Measurements from ENCODE around the gene WRNIP1. TPM values are rescaled to one million over a fixed set of nuclear protein-coding genes. Genes with fewer than 3 reads are reported as not detected.

WRNIP1 gene
- total and polyA plus RNA-seq, 12 donors: 27.7 to 82.2 (median 53.8) TPM

DNA sequence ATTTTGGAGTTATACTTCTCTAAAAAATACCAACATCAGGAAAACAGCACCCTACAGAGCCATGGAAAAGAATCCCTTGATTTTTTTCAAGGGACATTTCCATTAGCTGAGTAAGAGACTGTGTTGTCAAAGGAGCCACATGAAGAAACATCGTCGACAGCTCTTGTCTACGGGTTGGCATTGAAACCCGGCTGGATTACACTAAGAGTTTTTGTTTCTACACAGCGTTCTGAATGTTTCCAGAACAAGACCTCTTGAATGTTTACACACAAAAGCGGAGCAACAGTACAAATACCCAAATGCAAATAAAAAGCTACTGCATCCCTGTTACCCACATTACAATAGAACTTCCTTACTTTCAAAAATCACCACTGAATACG lies 12.1 kb upstream of the WRNIP1 start:
- peaks cover 0 to 14% of the 10 kb centered on the region in 2 donors for H3K4me1 ChIP-seq (replicated peaks in 1 of 2)
- no peaks in the 10 kb centered on the region for H3K27me3 ChIP-seq
- DNase-seq: no peak
- intact Hi-C loops (cut with DNase I): no loop called here
- WGBS, 4 donors: 87 to 91% (median 89%) methylated on average over 7 of the region's 7 CpGs
- TF ChIP-seq POLR2A (IDR thresholded peaks at IDR 0.05): no peak
- no peaks in the 10 kb centered on the region for H3K9me3 ChIP-seq (replicated peaks in 1 of 3)
- H3K36me3 ChIP-seq (replicated peaks in 1 of 2): no peaks in the 10 kb centered on the region
- no peak overlapping the region for H3K4me3 ChIP-seq
- H3K27ac ChIP-seq: no peak overlapping the region

DNA sequence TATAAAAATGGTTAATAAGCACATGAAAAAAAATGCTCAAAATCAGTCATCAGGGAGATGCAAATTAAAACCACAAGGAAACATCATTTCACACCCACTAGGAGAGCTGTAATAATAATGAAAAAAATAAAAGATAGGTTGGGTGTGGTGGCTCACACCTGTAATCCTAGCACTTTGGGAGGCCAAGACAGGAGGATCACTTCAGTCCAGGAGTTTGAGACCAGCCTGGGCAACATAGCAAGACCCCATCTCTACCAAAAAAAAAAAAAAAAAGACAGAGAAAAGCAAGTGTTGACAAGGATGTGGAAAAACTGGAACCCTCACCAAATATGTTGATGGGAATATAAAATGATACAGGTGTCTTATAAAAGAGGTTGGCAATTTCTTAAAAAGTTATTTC lies 11.4 kb upstream of the WRNIP1 start:
- DNase-seq: no peak
- TF ChIP-seq POLR2A (IDR thresholded peaks at IDR 0.05): no peak
- TF ChIP-seq, protein P1, sequence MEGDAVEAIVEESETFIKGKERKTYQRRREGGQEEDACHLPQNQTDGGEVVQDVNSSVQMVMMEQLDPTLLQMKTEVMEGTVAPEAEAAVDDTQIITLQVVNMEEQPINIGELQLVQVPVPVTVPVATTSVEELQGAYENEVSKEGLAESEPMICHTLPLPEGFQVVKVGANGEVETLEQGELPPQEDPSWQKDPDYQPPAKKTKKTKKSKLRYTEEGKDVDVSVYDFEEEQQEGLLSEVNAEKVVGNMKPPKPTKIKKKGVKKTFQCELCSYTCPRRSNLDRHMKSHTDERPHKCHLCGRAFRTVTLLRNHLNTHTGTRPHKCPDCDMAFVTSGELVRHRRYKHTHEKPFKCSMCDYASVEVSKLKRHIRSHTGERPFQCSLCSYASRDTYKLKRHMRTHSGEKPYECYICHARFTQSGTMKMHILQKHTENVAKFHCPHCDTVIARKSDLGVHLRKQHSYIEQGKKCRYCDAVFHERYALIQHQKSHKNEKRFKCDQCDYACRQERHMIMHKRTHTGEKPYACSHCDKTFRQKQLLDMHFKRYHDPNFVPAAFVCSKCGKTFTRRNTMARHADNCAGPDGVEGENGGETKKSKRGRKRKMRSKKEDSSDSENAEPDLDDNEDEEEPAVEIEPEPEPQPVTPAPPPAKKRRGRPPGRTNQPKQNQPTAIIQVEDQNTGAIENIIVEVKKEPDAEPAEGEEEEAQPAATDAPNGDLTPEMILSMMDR (IDR thresholded peaks at IDR 0.05): no peak
- Histone ChIP-seq H3K9me3 (replicated peaks in 1 of 3) (no peaks in the 10 kb centered on the region), H3K4me3 (no peak overlapping the region), H3K4me1 (replicated peaks in 1 of 2) (peaks cover 0 to 14% of the 10 kb centered on the region in 2 donors), H3K27me3 (no peaks in the 10 kb centered on the region), H3K36me3 (replicated peaks in 1 of 2) (no peaks in the 10 kb centered on the region), H3K27ac (no peak overlapping the region)
- intact Hi-C loops (cut with DNase I): no loop called here

DNA sequence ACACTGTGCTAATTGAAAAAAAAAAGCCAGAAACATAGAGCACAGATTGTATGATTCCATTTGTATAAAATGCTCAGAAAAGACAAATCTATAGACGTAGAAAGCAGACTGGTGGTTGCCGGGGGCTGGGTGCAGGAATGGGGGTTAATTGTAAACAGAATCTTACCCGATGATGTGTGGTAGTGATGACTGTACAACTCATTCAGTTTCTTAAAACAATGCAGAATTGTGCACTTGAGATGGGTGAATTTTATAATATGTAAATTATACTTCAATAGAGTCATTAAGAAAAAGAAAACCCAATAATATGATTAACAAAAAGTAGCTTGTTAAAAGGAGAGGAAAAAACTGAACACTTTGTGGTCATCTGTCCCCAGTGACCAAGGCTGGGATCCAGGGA lies 10.8 kb upstream of the WRNIP1 start:
- H3K4me3 ChIP-seq: no peak overlapping the region
- no peaks in the 10 kb centered on the region for H3K27me3 ChIP-seq
- peaks cover 0 to 14% of the 10 kb centered on the region in 2 donors for H3K4me1 ChIP-seq (replicated peaks in 1 of 2)
- H3K36me3 ChIP-seq (replicated peaks in 1 of 2): no peaks in the 10 kb centered on the region
- intact Hi-C loops (cut with DNase I): no loop called here
- TF ChIP-seq, protein P1 (IDR thresholded peaks at IDR 0.05): no peak
- TF ChIP-seq POLR2A (IDR thresholded peaks at IDR 0.05): no peak
- WGBS, 4 donors: 60 to 98% (median 73%) methylated on average over 2 to 3 of the region's 3 CpGs
- no peak overlapping the region for H3K27ac ChIP-seq
- no peaks in the 10 kb centered on the region for H3K9me3 ChIP-seq (replicated peaks in 1 of 3)
- DNase-seq: no peak

DNA sequence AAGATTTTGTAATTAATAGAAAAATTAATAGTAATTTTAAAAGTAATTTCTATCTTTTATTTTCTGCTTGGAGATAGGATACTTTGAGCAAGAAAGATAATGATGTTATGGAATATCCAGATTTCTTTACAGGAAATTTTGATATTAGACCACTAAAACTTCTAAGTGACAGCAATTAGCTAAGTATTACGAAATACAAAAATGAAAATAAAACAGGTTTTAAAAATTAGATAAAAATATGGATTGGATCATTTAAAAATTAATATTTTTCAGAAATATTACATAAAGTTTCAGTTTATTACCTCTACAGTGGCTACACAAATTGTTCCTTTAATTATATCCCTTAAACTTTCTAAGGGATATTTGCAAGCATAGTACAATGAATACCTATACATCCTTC lies 10.3 kb upstream of the WRNIP1 start:
- 84 to 94% (median 90%) methylated on average over 1 of the region's 1 CpG for WGBS, 4 donors
- Histone ChIP-seq H3K36me3 (replicated peaks in 1 of 2) (no peaks in the 10 kb centered on the region), H3K4me1 (replicated peaks in 1 of 2) (peaks cover 0 to 12% of the 10 kb centered on the region in 2 donors), H3K4me3 (no peak overlapping the region), H3K27me3 (no peaks in the 10 kb centered on the region), H3K9me3 (replicated peaks in 1 of 3) (no peaks in the 10 kb centered on the region), H3K27ac (no peak overlapping the region)
- intact Hi-C loops (cut with DNase I): no loop called here
- TF ChIP-seq, protein P1 (IDR thresholded peaks at IDR 0.05): no peak
- TF ChIP-seq POLR2A (IDR thresholded peaks at IDR 0.05): no peak
- DNase-seq: no peak

DNA sequence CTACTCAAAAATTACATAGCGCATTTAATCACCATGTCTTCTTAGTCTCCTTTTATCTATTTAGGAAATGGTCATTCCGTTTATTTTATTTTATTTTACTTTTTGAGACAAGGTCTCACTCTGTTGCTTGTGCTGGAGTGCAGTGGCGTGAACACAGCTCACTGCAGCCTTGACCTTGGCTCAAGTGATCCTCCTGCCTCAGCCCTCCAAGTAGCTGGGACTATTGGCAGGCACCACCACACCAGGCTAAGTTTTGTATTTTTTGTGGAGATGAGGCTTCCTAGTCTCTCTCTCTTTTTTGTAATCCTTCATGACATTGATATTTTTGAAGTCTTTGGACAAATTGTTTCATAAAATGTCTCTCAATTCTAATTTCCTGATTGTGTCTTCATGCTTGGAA lies 9.7 kb upstream of the WRNIP1 start:
- intact Hi-C loops (cut with DNase I): no loop called here

More for the DNA sequence above, 9.7 kb upstream of the WRNIP1 start:
- Histone ChIP-seq H3K9me3 (replicated peaks in 1 of 3) (no peaks in the 10 kb centered on the region), H3K4me3 (no peak overlapping the region), H3K27ac (no peak overlapping the region), H3K27me3 (no peaks in the 10 kb centered on the region), H3K36me3 (replicated peaks in 1 of 2) (no peaks in the 10 kb centered on the region), H3K4me1 (replicated peaks in 1 of 2) (peaks cover 0 to 8% of the 10 kb centered on the region in 2 donors)
- peak in 2 of 7 donors; percentile 39 to 48 for DNase-seq
- TF ChIP-seq, protein P1 (IDR thresholded peaks at IDR 0.05): no peak
- TF ChIP-seq POLR2A (IDR thresholded peaks at IDR 0.05): no peak
- 57 to 64% (median 58%) methylated on average over 3 of the region's 3 CpGs for WGBS, 4 donors
